Measurements from ENCODE around the gene GOLGA8N.
"Not testable (repeated sequence)": the region's sequence is repeated elsewhere in the genome, so short reads cannot be mapped to it uniquely, and the experiment has no call there.

The GOLGA8N gene

DNA sequence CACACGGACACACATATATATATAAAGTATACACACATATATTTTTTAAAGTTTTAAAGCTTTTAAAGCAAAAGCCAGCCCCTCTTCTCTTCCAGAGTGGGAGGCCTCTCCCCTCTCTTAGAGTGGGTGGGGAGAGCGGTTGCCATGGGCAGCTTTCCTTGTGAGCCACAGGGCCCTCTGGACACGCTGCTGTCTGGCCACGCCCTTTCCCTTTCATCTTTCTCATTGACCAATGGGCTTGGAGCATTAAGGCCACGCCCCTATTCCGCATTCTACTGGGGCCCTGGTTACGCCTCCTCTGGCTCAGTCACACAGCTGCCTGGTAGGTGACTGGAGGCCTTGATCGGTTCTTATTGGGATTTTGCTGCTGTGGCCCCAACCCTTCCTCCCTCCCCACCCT is at the start of gene GOLGA8N:
TSS of gene GOLGA8N (plus strand) at position 306 of the 400 bp plus-strand sequence.
- DNase-seq (ENCODE audit: low spot score), result not testable (repeated sequence)

DNA sequence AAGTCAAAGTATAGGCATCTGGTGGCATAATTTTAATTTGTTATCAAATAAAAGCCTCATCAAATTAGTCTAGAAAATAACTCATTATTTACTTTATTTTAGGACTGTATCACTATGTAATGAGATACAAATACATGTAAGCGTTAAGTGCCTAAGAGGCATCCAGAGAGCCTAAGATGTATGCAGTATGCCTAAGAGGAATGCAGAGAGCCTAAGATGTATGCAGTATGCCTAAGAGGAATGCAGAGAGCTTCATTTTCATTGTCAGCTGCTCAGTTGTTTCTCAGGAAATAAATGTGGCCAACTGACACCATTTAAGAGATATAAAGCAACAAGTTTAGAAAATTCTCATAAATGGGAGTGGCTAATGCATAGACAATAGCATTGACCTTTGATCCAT is 49.8 kb upstream of the GOLGA8N start:
- not testable (repeated sequence) for DNase-seq (ENCODE audit: low spot score)

DNA sequence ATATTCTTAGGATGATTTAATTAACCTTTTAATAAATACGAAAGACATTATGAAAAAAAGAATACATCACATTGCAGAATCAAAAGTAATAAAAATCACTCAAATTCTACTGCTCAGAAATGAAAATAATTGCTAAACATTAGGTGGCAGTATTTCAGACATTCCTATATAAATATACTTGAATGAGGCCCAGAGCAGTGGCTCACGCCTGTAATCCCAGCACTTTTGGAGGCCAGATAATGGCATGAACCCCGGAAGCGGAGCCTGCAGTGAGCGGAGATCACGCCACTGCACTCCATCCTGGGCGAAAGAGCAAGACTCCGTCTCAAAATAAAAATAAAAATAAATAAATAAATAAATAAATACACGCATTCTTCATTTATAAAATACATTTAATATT is 48.1 kb upstream of the GOLGA8N start:
- DNase-seq (ENCODE audit: low spot score), result not testable (repeated sequence)

DNA sequence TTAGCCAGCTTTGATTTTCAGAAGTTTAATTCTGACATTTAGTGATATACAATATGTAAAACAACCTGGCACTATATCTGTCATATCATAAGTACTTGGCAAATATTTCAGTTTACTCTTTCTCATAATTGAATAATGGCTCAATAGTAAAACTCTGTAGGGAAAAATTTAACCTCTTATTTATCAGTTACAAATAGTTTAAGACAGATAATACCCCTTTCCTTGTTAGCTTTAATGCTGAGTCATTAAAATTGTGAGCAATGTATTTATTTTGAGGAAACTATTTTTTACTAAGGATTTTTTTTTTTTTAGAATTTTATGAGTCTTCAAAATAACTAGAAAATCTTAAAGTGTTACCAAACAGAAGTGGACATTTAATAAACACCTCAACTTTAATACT is 38.7 kb upstream of the GOLGA8N start:
- DNase-seq (ENCODE audit: low spot score), result not testable (repeated sequence)

DNA sequence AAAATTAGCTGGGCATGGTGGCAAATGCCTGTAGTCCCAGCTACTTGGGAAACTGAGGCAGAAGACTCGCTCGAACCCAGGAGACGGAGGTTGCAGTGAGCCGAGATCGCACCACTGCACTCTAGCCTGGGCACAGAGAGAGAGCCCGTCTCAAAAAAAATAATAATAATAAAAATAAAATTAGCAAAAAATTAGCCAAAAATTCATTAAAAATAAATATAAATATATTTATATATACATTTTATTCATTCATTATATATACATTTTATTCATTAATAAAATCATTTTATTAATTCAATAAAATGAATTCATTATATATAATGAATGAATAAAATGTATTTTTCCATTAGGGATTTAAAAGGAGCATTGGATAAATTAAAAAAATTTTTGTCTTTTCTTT is 31.1 kb upstream of the GOLGA8N start:
- DNase-seq (ENCODE audit: low spot score), result not testable (repeated sequence)

DNA sequence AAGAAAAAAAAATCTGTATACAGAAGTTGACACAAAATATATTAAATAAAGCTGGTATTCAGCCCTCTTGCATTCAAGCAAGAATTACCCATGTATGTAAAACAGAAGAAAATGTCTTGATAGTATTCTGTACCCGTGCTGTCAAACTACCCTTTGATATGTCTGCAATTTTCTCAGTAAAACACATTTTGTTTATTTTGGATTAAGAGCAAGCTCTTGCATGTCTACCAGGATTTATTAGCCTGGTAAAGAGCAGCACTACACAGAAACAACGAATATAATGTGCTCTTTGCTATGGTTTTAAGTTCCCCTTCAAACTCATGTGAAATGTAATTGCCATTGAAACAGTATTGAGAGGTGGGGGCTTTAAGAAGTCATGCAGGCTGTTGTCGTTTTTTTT is 24.3 kb upstream of the GOLGA8N start:
- DNase-seq (ENCODE audit: low spot score), result not testable (repeated sequence)

DNA sequence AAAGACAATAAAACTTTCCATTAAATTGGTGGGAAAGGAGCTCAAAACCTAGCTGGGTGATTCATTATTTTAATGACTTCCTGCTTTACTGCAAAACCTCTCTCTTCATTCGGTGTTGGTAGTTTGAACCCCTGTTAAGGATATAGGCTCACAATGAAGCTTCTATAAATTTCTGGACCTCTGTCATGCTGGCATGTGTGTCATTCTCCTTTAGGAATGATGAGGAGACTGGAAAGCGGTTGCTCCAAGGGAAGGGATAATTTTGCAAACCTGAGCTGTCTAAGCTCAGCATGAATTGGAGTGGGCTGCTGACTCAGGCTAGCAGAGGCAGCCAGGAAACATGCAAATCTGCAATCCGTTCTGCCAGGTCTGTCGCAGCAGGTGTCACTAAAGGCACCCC is 14.8 kb upstream of the GOLGA8N start:
- not testable (repeated sequence) for DNase-seq (ENCODE audit: low spot score)

DNA sequence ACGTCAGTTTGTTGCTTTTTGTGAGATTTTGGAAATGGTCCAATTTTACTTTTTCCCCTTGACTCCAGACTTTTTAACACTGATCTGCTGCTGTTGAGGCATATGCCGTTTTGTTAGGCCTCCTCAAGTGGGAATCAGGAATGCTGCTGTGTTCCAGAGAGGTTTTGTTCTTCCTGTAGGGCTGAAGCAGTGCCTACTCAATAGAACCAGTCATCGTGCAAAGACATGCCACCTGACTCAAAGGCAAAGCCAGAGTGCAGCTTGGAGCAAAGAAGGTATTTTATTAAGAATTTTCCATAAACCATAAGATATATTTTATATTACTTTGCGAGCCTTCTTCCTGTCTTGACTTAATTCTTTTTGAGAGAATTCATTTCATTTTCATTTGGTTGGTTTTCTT is 7.4 kb upstream of the GOLGA8N start:
- DNase-seq (ENCODE audit: low spot score), result not testable (repeated sequence)

DNA sequence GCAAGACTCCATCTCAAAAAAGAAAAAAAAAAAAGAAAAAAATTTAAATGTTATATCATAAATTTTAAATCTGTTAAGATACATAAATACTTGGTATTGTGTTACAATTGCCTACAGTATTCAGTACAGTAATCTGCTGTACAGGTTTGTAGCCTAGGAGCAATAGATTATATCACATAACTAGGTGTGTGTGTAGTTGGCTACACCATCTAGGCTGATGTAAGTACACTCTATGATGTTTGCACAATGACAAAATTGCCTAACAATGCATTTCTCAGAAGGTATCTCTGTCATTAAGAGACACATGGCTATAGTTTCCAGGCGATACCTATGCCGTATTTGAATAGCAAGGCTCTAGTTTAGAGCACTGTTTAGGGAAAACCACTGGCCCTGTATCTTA is 16.3 kb downstream of the GOLGA8N start:
- DNase-seq (ENCODE audit: low spot score), result not testable (repeated sequence)

DNA sequence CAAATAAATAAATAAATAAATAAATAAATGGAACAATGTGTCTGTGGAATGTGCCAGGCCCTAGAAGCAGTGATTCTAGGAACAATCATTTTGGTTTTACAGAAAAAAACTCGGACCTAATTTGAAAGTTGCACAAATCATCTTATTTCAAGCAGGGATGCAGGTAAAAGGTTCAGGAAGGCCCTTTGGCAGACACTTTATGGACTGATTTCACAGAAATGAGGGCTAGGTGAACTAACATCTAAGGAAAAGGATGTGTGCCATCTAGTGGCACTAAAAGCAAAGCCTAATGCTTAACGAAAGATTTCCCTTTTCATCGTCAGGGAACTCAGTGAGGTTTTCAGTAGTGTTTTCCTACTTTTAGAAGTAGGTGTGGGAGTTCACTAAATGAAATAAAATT is 17.5 kb downstream of the GOLGA8N start:
- DNase-seq (ENCODE audit: low spot score), result peak; percentile 27

DNA sequence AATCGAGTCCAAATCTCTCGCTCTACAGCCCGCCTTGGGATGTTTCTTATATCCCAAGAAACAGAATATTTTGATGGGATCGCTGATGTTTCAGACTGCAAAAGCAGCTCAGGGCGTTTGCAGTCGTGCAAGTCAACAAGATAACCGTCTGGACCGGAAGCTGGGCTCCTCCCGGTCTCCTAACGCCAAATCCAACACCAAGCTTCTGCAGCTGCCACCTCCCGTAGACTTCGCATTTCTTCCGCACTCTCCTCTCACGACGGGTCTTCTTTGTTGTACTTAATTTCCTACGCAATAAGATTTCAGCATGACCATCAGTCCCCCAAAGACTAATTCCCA is 21.4 kb downstream of the GOLGA8N start:
- not testable (repeated sequence) for DNase-seq (ENCODE audit: low spot score)

DNA sequence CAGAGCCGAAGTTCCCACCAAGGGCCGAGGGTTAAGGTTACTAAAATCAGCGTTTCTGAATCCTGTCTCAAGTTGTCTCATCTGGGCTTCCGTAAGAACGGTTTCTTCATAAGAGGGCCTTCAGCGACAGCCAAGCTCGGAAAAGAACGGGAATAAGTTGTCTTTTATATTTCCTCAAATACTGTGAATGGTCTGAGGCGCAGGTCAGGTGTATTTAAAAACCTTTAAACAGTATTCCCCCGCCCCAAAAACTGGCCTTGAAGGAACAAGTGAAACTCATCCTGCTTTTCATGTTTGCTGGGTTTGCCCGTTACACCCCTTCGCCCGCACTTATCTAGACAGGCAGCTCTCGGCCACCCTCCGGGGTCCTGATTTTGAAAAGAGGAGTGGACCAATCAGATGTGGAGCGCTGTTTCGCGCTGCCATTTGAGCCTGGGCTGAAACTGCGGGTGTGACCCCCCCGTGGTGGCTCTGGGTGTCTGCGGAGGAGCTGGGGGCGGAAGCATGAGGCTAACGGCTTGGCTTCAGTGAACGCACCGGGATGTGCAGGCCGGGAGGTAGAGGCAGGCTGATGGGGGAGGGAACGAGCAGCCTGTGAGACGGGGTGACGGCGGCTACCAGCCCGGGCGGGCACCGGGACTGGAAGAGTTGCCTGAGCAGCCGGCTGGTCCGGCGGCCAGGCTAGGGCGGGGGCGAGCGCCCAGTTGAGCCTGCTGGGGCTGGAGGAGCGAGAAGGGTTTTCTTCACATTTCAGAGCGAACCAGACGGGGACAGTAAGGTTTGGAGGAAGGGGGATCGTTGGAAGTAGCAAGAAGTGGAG is 22.0 kb downstream of the GOLGA8N start, which contains the start of gene ARHGAP11A:
TSS of gene ARHGAP11A (plus strand) at position 454 of the 820 bp plus-strand sequence. CDS start 708 bp downstream, outside the sequence.
- peak; percentile 90 for DNase-seq (ENCODE audit: low spot score)

DNA sequence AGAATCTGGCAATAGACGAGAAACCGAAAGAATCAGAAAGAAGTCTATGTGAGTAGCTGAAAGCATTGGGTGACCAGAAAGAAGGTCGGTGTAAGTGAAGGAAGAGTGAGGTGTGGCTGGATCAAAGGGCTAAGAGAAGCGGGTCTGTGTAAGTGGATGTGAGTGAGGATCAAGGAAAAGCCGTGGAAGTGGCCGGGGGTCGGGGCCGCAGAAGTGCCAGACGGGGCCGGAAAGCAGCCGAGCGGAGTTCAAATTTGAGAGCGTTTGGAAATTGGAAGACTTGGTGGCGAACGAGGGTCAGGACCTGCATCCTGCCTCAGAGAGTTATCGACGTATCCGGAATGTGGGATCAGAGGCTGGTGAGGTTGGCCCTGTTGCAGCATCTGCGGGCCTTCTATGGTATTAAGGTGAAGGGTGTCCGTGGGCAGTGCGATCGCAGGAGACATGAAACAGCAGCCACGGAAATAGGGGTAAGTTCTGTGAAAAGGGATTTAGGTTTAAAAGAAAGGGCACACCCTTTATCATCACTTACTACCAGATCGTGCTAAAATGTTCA is 22.7 kb downstream of the GOLGA8N start:
- peak; percentile 34 for DNase-seq (ENCODE audit: low spot score)

DNA sequence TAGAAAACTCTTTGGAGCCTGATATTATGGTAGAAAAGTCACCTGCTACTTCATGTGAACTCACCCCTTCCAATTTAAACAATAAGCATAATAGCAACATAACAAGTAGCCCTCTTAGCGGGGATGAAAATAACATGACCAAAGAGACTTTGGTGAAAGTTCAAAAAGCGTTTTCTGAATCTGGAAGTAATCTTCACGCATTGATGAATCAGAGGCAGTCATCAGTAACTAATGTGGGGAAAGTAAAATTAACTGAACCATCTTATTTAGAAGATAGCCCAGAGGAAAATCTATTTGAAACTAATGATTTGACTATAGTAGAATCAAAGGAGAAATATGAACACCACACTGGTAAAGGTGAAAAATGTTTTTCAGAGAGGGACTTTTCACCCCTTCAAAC is 43.2 kb downstream of the GOLGA8N start:
- DNase-seq (ENCODE audit: low spot score), result no peak

DNA sequence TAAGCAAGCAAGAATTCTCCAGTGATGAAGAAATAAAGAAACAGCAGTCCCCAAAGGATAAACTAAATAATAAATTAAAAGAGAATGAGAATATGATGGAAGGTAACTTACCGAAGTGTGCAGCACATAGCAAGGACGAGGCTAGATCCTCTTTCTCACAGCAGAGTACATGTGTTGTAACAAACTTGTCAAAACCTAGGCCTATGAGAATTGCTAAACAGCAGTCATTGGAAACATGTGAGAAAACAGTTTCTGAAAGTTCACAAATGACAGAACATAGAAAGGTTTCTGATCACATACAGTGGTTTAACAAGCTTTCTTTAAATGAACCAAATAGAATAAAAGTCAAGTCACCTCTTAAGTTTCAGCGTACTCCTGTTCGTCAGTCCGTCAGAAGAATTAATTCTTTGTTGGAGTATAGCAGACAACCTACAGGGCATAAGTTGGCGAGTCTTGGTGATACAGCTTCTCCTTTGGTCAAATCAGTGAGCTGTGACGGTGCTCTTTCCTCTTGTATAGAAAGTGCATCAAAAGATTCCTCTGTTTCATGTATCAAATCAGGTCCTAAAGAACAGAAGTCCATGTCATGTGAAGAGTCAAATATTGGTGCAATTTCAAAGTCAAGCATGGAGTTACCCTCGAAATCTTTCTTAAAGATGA is 43.8 kb downstream of the GOLGA8N start:
- DNase-seq (ENCODE audit: low spot score), result no peak

DNA sequence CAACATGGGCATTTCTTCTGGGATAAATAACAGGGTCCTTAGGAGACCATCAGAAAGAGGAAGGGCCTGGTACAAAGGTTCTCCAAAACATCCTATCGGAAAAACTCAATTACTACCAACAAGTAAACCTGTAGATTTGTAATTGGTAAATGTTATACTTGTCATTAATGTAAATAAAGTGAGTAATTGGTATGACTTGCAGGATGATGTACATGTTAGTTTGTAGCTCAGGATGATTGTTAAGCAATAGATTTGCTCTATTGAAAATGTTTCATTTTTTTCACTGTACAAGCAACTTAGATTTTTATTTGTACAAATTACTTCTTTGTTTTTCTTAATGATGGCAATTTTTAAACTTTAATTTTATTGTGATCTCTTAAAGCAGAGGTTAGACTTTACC is 44.4 kb downstream of the GOLGA8N start:
- DNase-seq (ENCODE audit: low spot score), result no peak

DNA sequence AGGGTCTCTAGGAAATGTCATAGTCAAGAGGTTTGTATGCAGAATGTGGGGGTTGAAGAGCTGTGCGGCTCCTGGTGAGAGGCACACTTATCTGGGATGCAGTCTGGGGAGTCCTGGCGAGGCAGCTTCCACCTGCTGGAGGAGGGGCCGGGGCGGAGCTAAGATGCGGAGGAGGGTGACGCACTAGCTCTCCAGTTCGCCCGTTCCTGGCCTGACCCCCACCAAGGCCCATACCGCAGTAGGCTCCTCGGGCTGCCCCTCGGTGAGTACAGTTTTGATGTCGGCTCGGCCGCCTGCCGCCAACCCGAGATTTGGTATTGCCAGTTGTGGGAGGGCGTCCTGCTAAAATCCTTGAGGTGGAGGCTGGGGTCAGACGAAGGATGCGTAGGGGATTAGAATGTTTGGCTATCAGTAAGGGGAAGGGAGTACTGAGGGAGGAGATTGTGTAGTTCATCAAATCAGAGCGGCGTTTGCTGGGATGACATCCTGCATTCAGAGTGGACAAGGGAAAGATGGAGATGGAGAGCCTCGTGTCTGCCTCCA is 48.3 kb downstream of the GOLGA8N start, which contains the start of gene SCG5:
TSS of gene SCG5 (plus strand) at position 194 of the 543 bp plus-strand sequence. CDS start 1,883 bp downstream, outside the sequence.
- DNase-seq (ENCODE audit: low spot score), result no peak

DNA sequence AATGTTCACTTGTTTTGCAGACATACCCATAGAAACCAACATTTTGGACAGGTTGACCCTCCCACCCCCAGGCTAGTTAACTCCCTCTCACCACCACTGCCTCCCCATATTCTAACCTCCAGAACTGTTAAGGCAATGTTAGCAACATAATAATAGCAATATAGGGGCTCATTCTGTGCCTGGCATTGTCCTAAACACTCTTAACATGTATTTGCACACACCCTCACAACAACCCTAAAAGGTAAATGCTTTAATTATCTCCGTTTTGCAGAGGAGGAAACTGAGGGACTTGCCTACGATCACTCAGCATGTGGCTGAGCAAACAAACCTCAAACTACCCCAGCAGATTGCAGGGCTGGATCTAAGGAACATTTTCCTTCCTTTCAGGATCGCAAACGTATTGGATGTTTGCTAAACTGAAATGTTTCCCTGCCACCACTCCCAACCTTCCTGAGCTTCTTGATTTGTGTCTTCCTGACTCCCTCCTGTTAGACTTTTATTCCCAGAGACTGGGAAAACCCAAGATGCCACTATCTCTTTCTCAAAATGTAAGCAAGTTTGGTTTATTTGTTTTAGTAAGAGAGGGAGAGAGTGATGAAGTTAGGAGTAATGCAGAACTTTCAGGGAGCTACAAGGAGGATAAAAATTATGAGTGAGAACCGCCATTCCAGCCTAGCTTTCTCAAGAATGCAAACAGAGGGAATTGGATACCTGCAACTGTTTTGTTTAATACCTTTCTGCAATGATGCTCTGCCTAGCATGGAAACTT is 49.6 kb downstream of the GOLGA8N start:
- no peak for DNase-seq (ENCODE audit: low spot score)

DNA sequence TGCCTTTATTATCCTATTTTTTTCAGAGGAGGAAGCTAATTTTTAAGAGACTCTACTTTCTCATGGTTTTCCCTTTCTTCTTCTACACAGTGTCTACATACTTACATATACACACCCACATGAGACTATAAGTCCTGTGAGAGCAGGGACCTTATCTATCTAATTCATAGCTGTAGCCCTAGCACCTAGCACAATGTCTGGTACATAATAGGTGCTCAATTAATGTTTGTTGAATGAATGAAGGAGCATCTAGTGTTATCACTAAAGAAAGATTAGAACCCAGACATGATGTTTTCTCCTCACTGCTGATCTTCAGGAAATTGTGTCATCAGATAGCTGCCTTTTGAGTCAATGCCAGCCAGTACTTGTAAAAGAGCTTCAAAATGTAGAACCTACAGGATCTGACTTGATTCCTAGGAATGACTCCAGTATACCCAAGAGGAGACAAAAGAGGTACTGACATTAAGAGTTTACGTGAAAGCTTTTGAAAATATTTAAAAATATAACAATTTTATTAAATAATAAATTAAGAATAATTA is 50.7 kb downstream of the GOLGA8N start:
- DNase-seq (ENCODE audit: low spot score), result no peak

DNA sequence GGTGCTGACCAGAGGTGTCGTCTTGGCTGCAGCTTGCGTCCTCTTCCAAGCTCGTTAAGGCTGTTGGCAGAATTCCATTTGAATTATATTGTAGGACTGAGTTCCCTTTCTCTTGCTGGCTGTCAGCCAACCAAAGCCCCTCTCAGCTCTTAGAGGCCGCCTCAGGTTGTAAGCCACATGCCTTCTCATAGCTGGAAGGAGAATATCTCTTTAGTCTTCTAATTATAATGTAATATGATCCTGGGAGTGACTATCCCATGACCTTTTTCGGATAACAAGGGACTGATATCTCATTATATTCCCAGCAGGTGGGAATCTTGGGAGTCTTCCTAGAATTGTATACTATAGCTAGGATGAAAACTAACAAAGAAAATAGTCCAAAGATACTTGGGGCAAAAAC is 53.0 kb downstream of the GOLGA8N start:
- no peak for DNase-seq (ENCODE audit: low spot score)

DNA sequence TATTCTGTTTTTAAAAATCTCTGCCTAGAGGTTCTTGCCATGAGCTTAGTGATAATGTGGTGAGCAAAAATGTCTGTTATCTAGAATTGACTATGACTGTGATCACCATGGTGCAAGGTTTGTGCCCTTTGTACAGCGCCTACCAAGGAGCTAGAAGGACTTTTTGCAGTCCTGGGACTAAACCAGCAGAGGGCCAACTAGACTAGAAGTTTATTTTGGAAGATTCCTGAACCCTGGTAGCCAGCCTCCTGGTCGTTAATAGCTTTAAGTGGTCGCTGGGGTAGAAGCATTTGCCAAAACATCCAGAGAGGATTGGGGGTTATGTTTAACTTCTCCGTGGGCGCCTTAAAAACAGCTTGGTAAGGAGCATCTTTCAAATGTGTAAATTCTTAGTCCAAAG is 56.1 kb downstream of the GOLGA8N start:
- DNase-seq (ENCODE audit: low spot score), result no peak

Data from activated CD4-positive, alpha-beta T cell treated with anti-CD3 and anti-CD28 coated beads, Interleukin-2, Interleukin-4, amounts not matched to agents 100 ng/mL and 50 ng/mL, durations not matched to agents 16 hours and 8 hours (primary cell).